GM13976 (cell line): Measurements from ENCODE around the gene AMIGO2.
"Not testable (repeated sequence)": the region's sequence is repeated elsewhere in the genome, so short reads cannot be mapped to it uniquely, and the experiment has no call there.

ENCODE experiments used
- DNase-seq: peaks from one replicate; pipeline ENCODE4 v3.0.0; 2012; ENCODE audit warnings: low spot score
- CTCF ChIP-seq: IDR thresholded peaks from 2 replicates; pipeline ENCODE4 v1.5.1; 2012; ENCODE audit warnings: borderline replicate concordance, mild to moderate bottlenecking; ENCODE audit not compliant: insufficient read depth; ENCODE audit errors: extremely low read depth, missing control alignments, control extremely low read depth
- in situ Hi-C: fragments of 300-500 bp; cut with MboI; formaldehyde crosslinking; loops from one replicate; pipeline ENCODE4 v1.12.0; 2022; ENCODE audit warnings: low sequenced_read_pairs, mixed read lengths, inconsistent platforms; ENCODE audit not compliant: unreplicated experiment

Gene AMIGO2

GRCh38 chr12:47067771-47068431 is 11.9 kb downstream of the AMIGO2 start:
- TF ChIP-seq CTCF = no peak
- in situ Hi-C loops = no loop called here
- no peak for DNase-seq

GRCh38 chr12:47067176-47067575 is 12.6 kb downstream of the AMIGO2 start:
- no peak for TF ChIP-seq CTCF
- in situ Hi-C loops = no loop called here
- no peak for DNase-seq

GRCh38 chr12:47066278-47067025 is 13.3 kb downstream of the AMIGO2 start:
- no peak for TF ChIP-seq CTCF
- in situ Hi-C loops = no loop called here

GRCh38 chr12:47065546-47065945 is 14.2 kb downstream of the AMIGO2 start:
- no peak for TF ChIP-seq CTCF
- in situ Hi-C loops = no loop called here
- DNase-seq = no peak

More at GRCh38 chr12:47066278-47067025, 13.3 kb downstream of the AMIGO2 start:
- no peak for DNase-seq

- DNase-seq, in situ Hi-C loops: not testable (repeated sequence)
Measured at GRCh38 chr12:47058640-47059039, 21.1 kb downstream of the AMIGO2 start.

- in situ Hi-C loops, DNase-seq: not testable (repeated sequence)
Measured at GRCh38 chr12:47056944-47057343, 22.8 kb downstream of the AMIGO2 start.

- DNase-seq, in situ Hi-C loops: not testable (repeated sequence)
Measured at GRCh38 chr12:47055856-47056255, 23.9 kb downstream of the AMIGO2 start.

GRCh38 chr12:47054659-47055058 is 25.1 kb downstream of the AMIGO2 start:
- in situ Hi-C loops = no loop called here
- no peak for TF ChIP-seq CTCF
- DNase-seq = no peak
